Skeletal muscle satellite cell (primary cell): ENCODE measurements around the gene KRT79.
"Not testable (repeated sequence)": the region's sequence is repeated elsewhere in the genome, so short reads cannot be mapped to it uniquely, and the experiment has no call there.

Experiments used
- H3K27me3 ChIP-seq: 2 replicates; pipeline ENCODE4 v1.7.0; 2013; ENCODE audit warnings: low read length; ENCODE audit not compliant: control insufficient read depth, insufficient read depth
- H3K36me3 ChIP-seq: 2 replicates; pipeline ENCODE4 v1.7.0; 2013; ENCODE audit warnings: mild to moderate bottlenecking, control low read depth, low read length; ENCODE audit not compliant: insufficient read depth
- H3K4me1 ChIP-seq: 2 replicates; pipeline ENCODE4 v1.7.0; 2013; ENCODE audit warnings: low read length; ENCODE audit not compliant: control insufficient read depth, insufficient read depth
- H3K4me2 ChIP-seq: 2 replicates; pipeline ENCODE4 v1.7.0; 2013; ENCODE audit warnings: mild to moderate bottlenecking, low read length
- H3K4me3 ChIP-seq: 2 replicates; pipeline ENCODE4 v1.7.0; 2013; ENCODE audit warnings: low read length
- H3K9ac ChIP-seq: 2 replicates; pipeline ENCODE4 v1.7.0; 2013; ENCODE audit warnings: mild to moderate bottlenecking, low read depth, low read length, moderate library complexity
- H3K9me3 ChIP-seq: replicated peaks from 2 replicates; pipeline ENCODE4 v1.7.0; 2013; ENCODE audit warnings: mild to moderate bottlenecking, control low read depth, low read length

The KRT79 gene

GRCh38 chr12:52796839-52797528 lies 37.1 kb downstream of the KRT79 start:
- no peak overlapping the region for H3K9ac ChIP-seq
- no peaks in the 10 kb centered on the region for H3K36me3 ChIP-seq
- H3K27me3 ChIP-seq, result peaks cover 33% of the 10 kb centered on the region

GRCh38 chr12:52796429-52796794 lies 37.7 kb downstream of the KRT79 start:
- no peaks in the 10 kb centered on the region for H3K9me3 ChIP-seq
- H3K4me3 ChIP-seq, result no peak overlapping the region
- H3K4me2 ChIP-seq, result no peak overlapping the region
- no peaks in the 10 kb centered on the region for H3K4me1 ChIP-seq
- H3K27me3 ChIP-seq, result peaks cover 32% of the 10 kb centered on the region
- no peak overlapping the region for H3K9ac ChIP-seq
- H3K36me3 ChIP-seq, result no peaks in the 10 kb centered on the region

More at GRCh38 chr12:52796839-52797528, 37.1 kb downstream of the KRT79 start:
- H3K4me2 ChIP-seq, result no peak overlapping the region
- no peaks in the 10 kb centered on the region for H3K9me3 ChIP-seq
- no peak overlapping the region for H3K4me3 ChIP-seq
- no peaks in the 10 kb centered on the region for H3K4me1 ChIP-seq

GRCh38 chr12:52795694-52796428 lies 38.2 kb downstream of the KRT79 start, which contains the start of gene KRT3:
KRT3 (minus strand) TSS chr12:52796117; CDS start chr12:52796042, 75 bp downstream.
- H3K9ac ChIP-seq, result no peak within 1 kb of the TSS
- no peaks in the 10 kb centered on the region for H3K9me3 ChIP-seq
- no peak within 1 kb of the TSS for H3K4me3 ChIP-seq
- no peaks in the 10 kb centered on the region for H3K4me1 ChIP-seq
- H3K36me3 ChIP-seq, result no peaks in the 10 kb centered on the region
- H3K27me3 ChIP-seq, result peaks cover 37% of the 10 kb centered on the region
- no peak within 1 kb of the TSS for H3K4me2 ChIP-seq

- not testable (repeated sequence) for H3K9me3 ChIP-seq, H3K4me1 ChIP-seq, H3K4me2 ChIP-seq, H3K4me3 ChIP-seq, H3K9ac ChIP-seq, H3K36me3 ChIP-seq
- peaks cover 43% of the 10 kb centered on the region for H3K27me3 ChIP-seq
Measured at GRCh38 chr12:52795332-52795674, 38.8 kb downstream of the KRT79 start.

- Histone ChIP-seq H3K36me3 (no peaks in the 10 kb centered on the region), H3K9me3 (no peaks in the 10 kb centered on the region), H3K4me2 (no peak overlapping the region), H3K9ac (no peak overlapping the region), H3K27me3 (peaks cover 48% of the 10 kb centered on the region), H3K4me3 (no peak overlapping the region), H3K4me1 (no peaks in the 10 kb centered on the region)
Measured at GRCh38 chr12:52794479-52795331, 39.4 kb downstream of the KRT79 start.

GRCh38 chr12:52792185-52793029 lies 41.7 kb downstream of the KRT79 start:
- Histone ChIP-seq H3K9ac (no peak overlapping the region), H3K27me3 (peaks cover 58% of the 10 kb centered on the region), H3K4me1 (no peaks in the 10 kb centered on the region), H3K4me3 (no peak overlapping the region), H3K4me2 (no peak overlapping the region), H3K9me3 (no peaks in the 10 kb centered on the region), H3K36me3 (no peaks in the 10 kb centered on the region)

GRCh38 chr12:52791271-52792184 lies 42.6 kb downstream of the KRT79 start:
- H3K27me3 ChIP-seq, result peaks cover 61% of the 10 kb centered on the region
- no peaks in the 10 kb centered on the region for H3K9me3 ChIP-seq
- H3K36me3 ChIP-seq, result no peaks in the 10 kb centered on the region
- no peak overlapping the region for H3K4me2 ChIP-seq
- no peak overlapping the region for H3K4me3 ChIP-seq
- H3K9ac ChIP-seq, result no peak overlapping the region
- no peaks in the 10 kb centered on the region for H3K4me1 ChIP-seq

GRCh38 chr12:52790427-52791270 lies 43.5 kb downstream of the KRT79 start:
- no peak overlapping the region for H3K9ac ChIP-seq
- H3K27me3 ChIP-seq, result peaks cover 54% of the 10 kb centered on the region

GRCh38 chr12:52789637-52790426 lies 44.3 kb downstream of the KRT79 start:
- H3K4me1 ChIP-seq, result no peaks in the 10 kb centered on the region
- H3K4me2 ChIP-seq, result no peak overlapping the region
- no peak overlapping the region for H3K9ac ChIP-seq
- no peaks in the 10 kb centered on the region for H3K36me3 ChIP-seq
- H3K27me3 ChIP-seq, result peaks cover 62% of the 10 kb centered on the region
- H3K9me3 ChIP-seq, result no peaks in the 10 kb centered on the region
- no peak overlapping the region for H3K4me3 ChIP-seq

More at GRCh38 chr12:52790427-52791270, 43.5 kb downstream of the KRT79 start:
- Histone ChIP-seq H3K36me3 (no peaks in the 10 kb centered on the region), H3K4me2 (no peak overlapping the region), H3K4me3 (no peak overlapping the region), H3K4me1 (no peaks in the 10 kb centered on the region), H3K9me3 (no peaks in the 10 kb centered on the region)
